NT2/D1 (cell line): ENCODE measurements around the gene CDH1.

Source experiments
- SUZ12 ChIP-seq: IDR thresholded peaks from 2 replicates; pipeline ENCODE4 v1.6.1; 2011; ENCODE audit not compliant: insufficient read length, insufficient read depth; ENCODE audit errors: extremely low read depth
- YY1 ChIP-seq: IDR thresholded peaks from 2 replicates; pipeline ENCODE4 v1.6.1; 2011; ENCODE audit not compliant: insufficient read length, insufficient read depth
- ZNF274 ChIP-seq: IDR thresholded peaks from 2 replicates; pipeline ENCODE4 v1.6.1; 2011; ENCODE audit warnings: mild to moderate bottlenecking, low read depth, low read length

GRCh38 chr16:68740628-68741346 is 3.7 kb downstream of the CDH1 start:
- TF ChIP-seq SUZ12 (no peak), ZNF274 (no peak), YY1 (no peak)
